H54 (cell line): ENCODE measurements around the gene SLC25A19.
"Not testable (repeated sequence)": the region's sequence is repeated elsewhere in the genome, so short reads cannot be mapped to it uniquely, and the experiment has no call there.

ENCODE experiments used
- DNase-seq: peaks from one replicate; pipeline ENCODE4 v3.0.0; 2011; ENCODE audit warnings: low spot score, mixed read lengths; ENCODE audit not compliant: insufficient read length
- FAIRE-seq: peaks from 3 replicates; lab custom pipeline; 2011; peaks lifted over from hg19 to GRCh38; lab: Jason Lieb, UNC
- POLR2A ChIP-seq: IDR thresholded peaks from 2 replicates; pipeline ENCODE4 v1.6.1; 2011; ENCODE audit warnings: low read depth, mild to moderate bottlenecking, low read length

Gene SLC25A19

GRCh38 chr17:75267153-75267410 lies 22.2 kb downstream of the SLC25A19 start:
- DNase-seq (no peak), FAIRE-seq (no peak)
- no peak for TF ChIP-seq POLR2A

GRCh38 chr17:75266316-75267152 lies 22.7 kb downstream of the SLC25A19 start:
- DNase-seq, result no peak
- FAIRE-seq, result no peak
- no peak for TF ChIP-seq POLR2A

- FAIRE-seq, result no peak
- no peak for TF ChIP-seq POLR2A
- no peak for DNase-seq
Observed at GRCh38 chr17:75265614-75266315, 23.5 kb downstream of the SLC25A19 start.

- no peak for TF ChIP-seq POLR2A
- DNase-seq (no peak), FAIRE-seq (no peak)
Observed at GRCh38 chr17:75263055-75263454, 26.2 kb downstream of the SLC25A19 start.

GRCh38 chr17:75262112-75262606 lies 27.1 kb downstream of the SLC25A19 start:
- FAIRE-seq (no peak), DNase-seq (no peak)

GRCh38 chr17:75261336-75262111 lies 27.7 kb downstream of the SLC25A19 start, which contains the start of the genes GGA3 and MRPS7:
TSS of gene GGA3 (minus strand) at chr17:75261606. CDS start at chr17:75261587, 19 bp downstream.
TSS of gene MRPS7 (plus strand) at chr17:75261879. CDS start at chr17:75261901, 22 bp downstream.
- DNase-seq, result peak; percentile 96
- TF ChIP-seq POLR2A, result peak; percentile 87
- no peak for FAIRE-seq

More at GRCh38 chr17:75262112-75262606, 27.1 kb downstream of the SLC25A19 start:
- TF ChIP-seq POLR2A, result no peak

GRCh38 chr17:75260641-75261335 lies 28.4 kb downstream of the SLC25A19 start:
- no peak for DNase-seq
- no peak for FAIRE-seq

GRCh38 chr17:75257228-75257627 lies 32.0 kb downstream of the SLC25A19 start:
- not testable (repeated sequence) for FAIRE-seq

More at GRCh38 chr17:75260641-75261335, 28.4 kb downstream of the SLC25A19 start:
- no peak for TF ChIP-seq POLR2A

GRCh38 chr17:75255954-75256698 lies 33.1 kb downstream of the SLC25A19 start:
- not testable (repeated sequence) for FAIRE-seq, DNase-seq

More at GRCh38 chr17:75257228-75257627, 32.0 kb downstream of the SLC25A19 start:
- not testable (repeated sequence) for DNase-seq

- FAIRE-seq (no peak), DNase-seq (no peak)
- TF ChIP-seq POLR2A, result no peak
Observed at GRCh38 chr17:75252039-75252816, 37.0 kb downstream of the SLC25A19 start.

GRCh38 chr17:75250009-75250471 lies 39.2 kb downstream of the SLC25A19 start:
- no peak for DNase-seq
- FAIRE-seq, result no peak
- no peak for TF ChIP-seq POLR2A

GRCh38 chr17:75249564-75249963 lies 39.7 kb downstream of the SLC25A19 start:
- no peak for TF ChIP-seq POLR2A
- DNase-seq (no peak), FAIRE-seq (no peak)
